Testis (tissue), 3 donors: ENCODE measurements around the gene SLC39A13. TPM values are rescaled to one million over a fixed set of nuclear protein-coding genes. Genes with fewer than 3 reads are reported as not detected.

Experiments used
- DNase-seq: peaks from one replicate; pipeline ENCODE4 v3.0.0-alpha.2; 2019
- H3K27ac ChIP-seq, 2 donors: fragments of 200-600 bp; sonication (generic); one replicate each; pipeline ENCODE4 v1.5.1; 2019
- H3K27me3 ChIP-seq: fragments of 200-600 bp; sonication (generic); one replicate; pipeline ENCODE4 v1.5.1; 2019
- H3K36me3 ChIP-seq: fragments of 200-600 bp; sonication (generic); one replicate; pipeline ENCODE4 v1.5.1; 2017; ENCODE audit warnings: low read depth; ENCODE audit errors: missing control alignments
- H3K4me1 ChIP-seq: fragments of 200-600 bp; sonication (generic); one replicate; pipeline ENCODE4 v1.5.1; 2019
- H3K4me3 ChIP-seq, 2 donors: fragments of 200-600 bp; sonication (generic); one replicate each; pipeline ENCODE4 v1.5.1; 2017 to 2019
- H3K9me3 ChIP-seq: fragments of 200-600 bp; sonication (generic); one replicate; pipeline ENCODE4 v1.5.1; 2017
- POLR2A ChIP-seq: fragments of 450-650 bp; IDR thresholded peaks from one replicate; pipeline ENCODE4 v1.6.1; 2017; ENCODE audit warnings: antibody characterized with exemption, mild to moderate bottlenecking, moderate library complexity
- WGBS, 2 donors: methylation state at CpG; one replicate each; pipeline ENCODE4 v1.1.5; 2018; 5-methylcytosine and 5-hydroxymethylcytosine counted together
- intact Hi-C: fragments of 100-400 bp; cut with DNase I; formaldehyde crosslinking; loops from one replicate; pipeline ENCODE4 v1.15.1; 2023; ENCODE audit warnings: low total_unique reads
- polyA plus RNA-seq: library from polyadenylated mRNA; stranded (reverse); fragments of 350-450 nt; fragmentation: Illumina TruSeq; extraction: RNeasy Lipid Tissue Mini Kit (QIAGEN cat#74804); gene quantifications from one replicate; pipeline ENCODE4 v1.2.3, GENCODE V29; 2014; ENCODE audit warnings: low read depth, low replicate concordance; ENCODE audit not compliant: insufficient read depth
- total RNA-seq, 2 donors: library from RNA; depleted of rRNA; stranded (reverse); fragments of >200 nt; gene quantifications; one replicate each; pipeline ENCODE4 v1.2.3, GENCODE V29; 2016
- TF ChIP-seq, protein P1 (sequence below), 3 experiments: fragments of 450-650 bp in 2 of 3; fragments of 200-600 bp in 1 of 3; sonication (generic) in 1 of 3; IDR thresholded peaks; one replicate each; pipeline ENCODE4 v1.5.1; 2016 to 2019; ENCODE audit warnings: antibody characterized with exemption in 3 of 3, mild to moderate bottlenecking in 2 of 3, moderate library complexity in 1 of 3

SLC39A13 gene
- total and polyA plus RNA-seq, 3 donors from 2014 or later = 95.1 to 99.2 (median 98.1) TPM

DNA sequence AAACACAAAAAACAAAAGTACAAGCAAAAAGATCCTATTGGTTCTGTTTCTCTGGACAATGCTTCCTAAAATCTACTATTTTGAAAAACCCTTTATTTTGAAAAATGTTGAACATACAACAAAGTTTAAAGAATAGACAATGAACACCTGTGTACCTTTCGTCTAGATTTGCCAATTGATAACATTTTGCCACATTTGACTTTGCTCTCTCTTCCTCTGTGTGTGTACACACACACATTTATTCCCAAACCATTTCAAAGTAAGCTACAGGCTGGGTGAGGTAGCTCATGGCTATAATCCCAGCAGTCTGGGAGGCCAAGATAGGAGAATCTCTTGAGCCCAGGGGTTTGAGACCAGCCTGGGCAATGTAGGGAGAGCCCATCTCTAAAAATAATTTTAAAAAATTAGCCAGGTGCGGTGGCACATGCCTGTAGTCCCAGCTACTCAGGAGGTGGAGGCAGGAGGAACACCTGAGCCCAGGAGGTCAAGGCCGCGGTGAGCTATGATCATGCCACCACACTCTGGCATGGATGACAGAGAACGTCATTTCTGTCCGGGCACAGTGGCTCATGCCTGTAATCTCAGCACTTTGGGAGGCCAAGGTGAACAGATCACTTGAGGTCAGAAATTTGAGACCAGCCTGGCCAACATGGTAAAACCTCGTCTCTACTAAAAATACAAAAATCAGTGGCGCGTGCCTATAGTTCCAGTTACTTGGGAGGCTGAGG is 23.1 kb downstream of the SLC39A13 start:
- DNase-seq = no peak
- WGBS, 2 donors = 90 to 91% methylated on average over 9 of the region's 9 CpGs
- Histone ChIP-seq H3K9me3 (no peaks in the 10 kb centered on the region), H3K27ac (no peak overlapping the region), H3K36me3 (no peaks in the 10 kb centered on the region), H3K4me1 (peaks cover 10% of the 10 kb centered on the region), H3K4me3 (no peak overlapping the region), H3K27me3 (no peaks in the 10 kb centered on the region)
- TF ChIP-seq, protein P1, sequence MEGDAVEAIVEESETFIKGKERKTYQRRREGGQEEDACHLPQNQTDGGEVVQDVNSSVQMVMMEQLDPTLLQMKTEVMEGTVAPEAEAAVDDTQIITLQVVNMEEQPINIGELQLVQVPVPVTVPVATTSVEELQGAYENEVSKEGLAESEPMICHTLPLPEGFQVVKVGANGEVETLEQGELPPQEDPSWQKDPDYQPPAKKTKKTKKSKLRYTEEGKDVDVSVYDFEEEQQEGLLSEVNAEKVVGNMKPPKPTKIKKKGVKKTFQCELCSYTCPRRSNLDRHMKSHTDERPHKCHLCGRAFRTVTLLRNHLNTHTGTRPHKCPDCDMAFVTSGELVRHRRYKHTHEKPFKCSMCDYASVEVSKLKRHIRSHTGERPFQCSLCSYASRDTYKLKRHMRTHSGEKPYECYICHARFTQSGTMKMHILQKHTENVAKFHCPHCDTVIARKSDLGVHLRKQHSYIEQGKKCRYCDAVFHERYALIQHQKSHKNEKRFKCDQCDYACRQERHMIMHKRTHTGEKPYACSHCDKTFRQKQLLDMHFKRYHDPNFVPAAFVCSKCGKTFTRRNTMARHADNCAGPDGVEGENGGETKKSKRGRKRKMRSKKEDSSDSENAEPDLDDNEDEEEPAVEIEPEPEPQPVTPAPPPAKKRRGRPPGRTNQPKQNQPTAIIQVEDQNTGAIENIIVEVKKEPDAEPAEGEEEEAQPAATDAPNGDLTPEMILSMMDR (IDR thresholded peaks at IDR 0.05) = no peak
- no peak for TF ChIP-seq POLR2A
- intact Hi-C loops = no loop called here

DNA sequence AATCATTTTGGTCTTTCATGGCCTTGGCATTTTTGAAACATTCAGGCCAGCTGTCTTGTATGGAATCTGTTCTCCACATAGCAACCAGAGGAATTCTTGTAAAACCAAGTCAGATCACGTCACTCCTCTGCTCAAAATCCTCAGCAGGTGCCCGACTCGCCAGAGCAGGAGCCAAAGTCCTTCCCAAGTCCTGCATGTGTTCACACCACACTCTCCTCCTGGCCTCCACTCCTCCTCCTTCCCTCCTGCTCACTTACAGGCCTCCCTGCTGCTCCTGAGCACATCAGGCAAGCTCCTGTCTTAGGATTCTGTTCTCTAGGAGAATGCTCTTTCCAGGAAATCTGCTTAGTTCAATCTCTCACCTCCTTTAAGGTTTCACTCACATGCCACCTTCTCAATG is 24.8 kb downstream of the SLC39A13 start:
- Histone ChIP-seq H3K9me3 (no peaks in the 10 kb centered on the region), H3K27ac (no peak overlapping the region), H3K27me3 (no peaks in the 10 kb centered on the region), H3K36me3 (no peaks in the 10 kb centered on the region), H3K4me3 (no peak overlapping the region), H3K4me1 (peaks cover 17% of the 10 kb centered on the region)
- no peak for DNase-seq
- WGBS, 2 donors = 75 to 79% methylated on average over 3 of the region's 3 CpGs
- intact Hi-C loops = no loop called here
- TF ChIP-seq, protein P1 (IDR thresholded peaks at IDR 0.05) = no peak
- TF ChIP-seq POLR2A = no peak

DNA sequence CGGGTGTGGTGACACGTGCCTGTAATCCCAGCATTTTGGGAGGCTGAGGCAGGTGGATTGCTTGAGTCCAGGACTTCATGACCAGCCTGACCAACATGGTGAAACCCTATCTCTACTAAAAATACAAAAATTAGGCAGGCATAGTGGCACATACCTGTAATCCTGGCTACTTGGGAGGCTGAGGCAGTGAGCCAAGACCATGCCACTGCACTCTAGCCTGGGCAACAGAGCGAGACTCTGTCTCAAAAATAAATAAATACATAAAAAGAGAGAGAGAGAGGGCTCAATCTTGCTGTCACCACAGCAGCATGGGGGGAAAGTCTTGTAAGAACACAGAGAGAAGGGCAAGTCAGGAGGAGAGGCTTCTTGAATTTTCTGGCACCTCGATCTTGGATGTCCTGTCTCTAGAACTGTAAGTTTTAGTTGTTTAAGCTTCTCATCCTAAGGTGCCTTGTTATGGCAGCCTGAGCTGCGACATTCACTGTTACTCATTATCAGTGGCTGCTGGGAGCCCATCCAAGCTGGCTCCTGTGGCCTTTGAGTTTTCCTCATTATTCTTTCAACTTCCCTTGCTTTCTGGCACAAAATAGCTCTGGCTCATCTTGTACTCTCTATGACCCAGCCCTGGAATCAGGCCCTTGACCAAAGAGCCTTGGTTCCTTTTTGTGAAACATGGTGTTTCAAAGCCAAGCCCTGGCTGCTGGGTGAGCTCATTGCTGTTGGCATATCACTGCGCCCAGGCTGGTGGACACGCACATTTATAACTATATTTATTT is 25.8 kb downstream of the SLC39A13 start:
- no peak for TF ChIP-seq POLR2A
- TF ChIP-seq, protein P1 (IDR thresholded peaks at IDR 0.05) = no peak
- no peaks in the 10 kb centered on the region for H3K36me3 ChIP-seq
- H3K4me1 ChIP-seq = peaks cover 17% of the 10 kb centered on the region
- no peaks in the 10 kb centered on the region for H3K9me3 ChIP-seq
- H3K27me3 ChIP-seq = no peaks in the 10 kb centered on the region
- 55 to 66% methylated on average over 7 of the region's 7 CpGs for WGBS, 2 donors
- no peak overlapping the region for H3K4me3 ChIP-seq
- DNase-seq = peak; percentile 71
- H3K27ac ChIP-seq = peak overlapping the region in 1 of 2 donors; percentile 60
- intact Hi-C loops = no loop called here

DNA sequence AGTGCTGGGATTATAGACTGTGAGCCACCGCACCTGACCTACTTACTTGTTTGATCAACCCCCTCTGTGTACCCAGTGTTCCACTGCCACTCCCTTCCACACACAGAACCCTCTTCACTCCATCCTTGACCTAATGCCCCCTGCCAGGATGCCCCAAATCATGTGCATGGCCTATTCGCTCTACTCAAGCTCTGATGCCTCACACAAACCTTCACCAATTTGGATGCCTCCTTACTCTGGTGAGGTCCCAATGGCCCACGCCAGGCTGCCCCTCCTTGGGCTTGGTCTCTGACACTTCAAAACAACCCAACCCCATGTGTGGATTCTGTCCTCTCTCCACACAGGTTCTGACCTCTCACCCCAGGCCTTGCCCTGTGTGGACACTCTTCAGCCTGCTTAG is 27.3 kb downstream of the SLC39A13 start:
- no peaks in the 10 kb centered on the region for H3K27me3 ChIP-seq
- TF ChIP-seq POLR2A = no peak
- TF ChIP-seq, protein P1 (IDR thresholded peaks at IDR 0.05) = no peak
- no peaks in the 10 kb centered on the region for H3K36me3 ChIP-seq
- no peaks in the 10 kb centered on the region for H3K9me3 ChIP-seq
- 87 to 89% methylated on average over 3 of the region's 3 CpGs for WGBS, 2 donors
- no peak for DNase-seq
- no peak overlapping the region for H3K4me3 ChIP-seq
- H3K4me1 ChIP-seq = peaks cover 17% of the 10 kb centered on the region
- H3K27ac ChIP-seq = no peak overlapping the region
- intact Hi-C loops = no loop called here
